HL-60 (cell line): Measurements from ENCODE around the gene IFITM10.

Experiments
- CTCF ChIP-seq: IDR thresholded peaks from one replicate; pipeline ENCODE4 v1.5.1; 2011; ENCODE audit warnings: low read length, control low read depth, inconsistent platforms; ENCODE audit not compliant: insufficient read depth
- GABPA ChIP-seq: IDR thresholded peaks from 2 replicates; pipeline ENCODE4 v1.6.1; 2012; ENCODE audit warnings: low read depth
- POLR2AphosphoS5 ChIP-seq: IDR thresholded peaks from 2 replicates; pipeline ENCODE4 v1.6.1; 2012; ENCODE audit warnings: low read depth
- REST ChIP-seq: IDR thresholded peaks from 2 replicates; pipeline ENCODE4 v1.6.1; 2012; ENCODE audit warnings: low read depth; ENCODE audit not compliant: insufficient replicate concordance

- TF ChIP-seq CTCF (no peak), GABPA (no peak), POLR2AphosphoS5 (no peak), REST (no peak)
Observed at GRCh38 chr11:1733716-1734640, 16.4 kb downstream of the IFITM10 start.
